H9 (cell line): ENCODE measurements around the gene CEACAM18. TPM values are rescaled to one million over a fixed set of nuclear protein-coding genes. Genes with fewer than 3 reads are reported as not detected.

Experiments used
- DNase-seq: peaks from one replicate; pipeline ENCODE4 v3.0.0-alpha.2; 2017
- H2AFZ ChIP-seq: one replicate; pipeline ENCODE4 v1.6.1; 2013; ENCODE audit warnings: mild to moderate bottlenecking, low read length, control low read depth, moderate library complexity
- H2AK5ac ChIP-seq: 2 replicates; pipeline ENCODE4 v1.6.1; 2013; ENCODE audit warnings: low read length, control low read depth, mixed read lengths; ENCODE audit not compliant: insufficient read length
- H2BK120ac ChIP-seq: one replicate; pipeline ENCODE4 v1.6.1; 2013; ENCODE audit warnings: low read depth, mild to moderate bottlenecking, low read length, control low read depth, inconsistent platforms; ENCODE audit not compliant: poor library complexity, severe bottlenecking
- H2BK12ac ChIP-seq: 2 replicates; pipeline ENCODE4 v1.6.1; 2013; ENCODE audit warnings: low read length, control low read depth, mixed read lengths, low read depth; ENCODE audit not compliant: insufficient read length
- H2BK15ac ChIP-seq: 2 replicates; pipeline ENCODE4 v1.6.1; 2013; ENCODE audit warnings: low read depth, low read length, control low read depth
- H2BK20ac ChIP-seq: one replicate; pipeline ENCODE4 v1.6.1; 2013; ENCODE audit warnings: low read depth, mild to moderate bottlenecking, low read length, control low read depth, inconsistent platforms; ENCODE audit not compliant: poor library complexity, severe bottlenecking
- H2BK5ac ChIP-seq: 2 replicates; pipeline ENCODE4 v1.6.1; 2013; ENCODE audit warnings: low read length, control low read depth, mixed read lengths; ENCODE audit not compliant: insufficient read length
- H3K14ac ChIP-seq: 2 replicates; pipeline ENCODE4 v1.6.1; 2013; ENCODE audit warnings: low read length, control low read depth; ENCODE audit not compliant: insufficient read depth
- H3K18ac ChIP-seq: 2 replicates; pipeline ENCODE4 v1.6.1; 2013; ENCODE audit warnings: low read depth, mild to moderate bottlenecking, mixed read lengths, low read length, control low read depth; ENCODE audit not compliant: insufficient read length
- H3K23ac ChIP-seq: 2 replicates; pipeline ENCODE4 v1.6.1; 2013; ENCODE audit warnings: low read length, control low read depth, mixed read lengths, low read depth; ENCODE audit not compliant: insufficient read length
- H3K23me2 ChIP-seq: 2 replicates; pipeline ENCODE4 v1.6.1; 2013; ENCODE audit warnings: low read depth, mild to moderate bottlenecking, mixed read lengths, low read length, control low read depth; ENCODE audit not compliant: insufficient read length, poor library complexity, severe bottlenecking
- H3K27ac ChIP-seq: 2 replicates; pipeline ENCODE4 v1.5.1; 2013; ENCODE audit warnings: low read length, control low read depth, mixed read lengths, low read depth; ENCODE audit not compliant: insufficient read length
- H3K27me3 ChIP-seq: 2 replicates; pipeline ENCODE4 v1.6.1; 2013; ENCODE audit warnings: low read length, control low read depth, inconsistent platforms; ENCODE audit not compliant: insufficient read depth
- H3K4ac ChIP-seq: 2 replicates; pipeline ENCODE4 v1.6.1; 2013; ENCODE audit warnings: low read depth, mild to moderate bottlenecking, control low read depth, inconsistent platforms, low read length, moderate library complexity
- H3K4me1 ChIP-seq: 2 replicates; pipeline ENCODE4 v1.6.1; 2013; ENCODE audit warnings: low read length, control low read depth, inconsistent platforms; ENCODE audit not compliant: insufficient read depth
- H3K4me2 ChIP-seq: 2 replicates; pipeline ENCODE4 v1.6.1; 2013; ENCODE audit warnings: low read length, control low read depth, mixed read lengths; ENCODE audit not compliant: insufficient read length, insufficient read depth
- H3K56ac ChIP-seq: 2 replicates; pipeline ENCODE4 v1.6.1; 2013; ENCODE audit warnings: low read depth, mild to moderate bottlenecking, mixed read lengths, low read length, control low read depth; ENCODE audit not compliant: insufficient read length
- H3K79me1 ChIP-seq: 2 replicates; pipeline ENCODE4 v1.6.1; 2013; ENCODE audit warnings: low read depth, mild to moderate bottlenecking, moderate library complexity, low read length, control low read depth, inconsistent platforms; ENCODE audit not compliant: insufficient read depth, poor library complexity, severe bottlenecking
- H3K79me2 ChIP-seq: 2 replicates; pipeline ENCODE4 v1.6.1; 2013; ENCODE audit warnings: low read length, control low read depth, inconsistent platforms; ENCODE audit not compliant: insufficient read depth
- H3K9ac ChIP-seq: 2 replicates; pipeline ENCODE4 v1.6.1; 2013; ENCODE audit warnings: low read length, control low read depth, mixed read lengths; ENCODE audit not compliant: insufficient read length; ENCODE audit errors: extremely low read depth
- H3K9me3 ChIP-seq: one replicate; pipeline ENCODE4 v1.6.1; 2013; ENCODE audit warnings: low read depth, low read length, inconsistent platforms; ENCODE audit not compliant: control insufficient read depth
- H3T11ph ChIP-seq: one replicate; pipeline ENCODE4 v1.6.1; 2013; ENCODE audit warnings: mild to moderate bottlenecking, low read length, control low read depth, inconsistent platforms
- H4K20me1 ChIP-seq: one replicate; pipeline ENCODE4 v1.6.1; 2013; ENCODE audit not compliant: control insufficient read depth, insufficient read length, insufficient read depth
- H4K5ac ChIP-seq: 2 replicates; pipeline ENCODE4 v1.6.1; 2013; ENCODE audit warnings: low read depth, mild to moderate bottlenecking, mixed read lengths, low read length, control low read depth; ENCODE audit not compliant: insufficient read length
- H4K8ac ChIP-seq: replicated peaks from 2 replicates; pipeline ENCODE4 v1.6.1; 2013; ENCODE audit warnings: low read length, control low read depth, mixed read lengths, low read depth; ENCODE audit not compliant: insufficient read length
- H4K91ac ChIP-seq: 2 replicates; pipeline ENCODE4 v1.6.1; 2013; ENCODE audit warnings: low read depth, mild to moderate bottlenecking, moderate library complexity, mixed read lengths, low read length, control low read depth; ENCODE audit not compliant: insufficient read length
- H3K27ac Mint-ChIP-seq, 3 experiments: 2 replicates in 2 of 3; 3 replicates in 1 of 3; pipeline ENCODE4 v1.8.0; 2020 to 2021; ENCODE audit warnings: mixed read lengths in 3 of 3, mild to moderate bottlenecking in 1 of 3, moderate library complexity in 1 of 3
- H3K27me3 Mint-ChIP-seq: 2 replicates; pipeline ENCODE4 v1.8.0; 2021; ENCODE audit warnings: low read depth, mild to moderate bottlenecking, moderate library complexity, mixed read lengths
- H3K36me3 Mint-ChIP-seq, 3 experiments: 2 replicates in 2 of 3; 3 replicates in 1 of 3; pipeline ENCODE4 v1.8.0; 2020 to 2021; ENCODE audit warnings: low read depth in 3 of 3, mixed read lengths in 3 of 3; ENCODE audit not compliant: insufficient read depth in 1 of 3
- H3K4me1 Mint-ChIP-seq, 2 experiments: 2 replicates each; pipeline ENCODE4 v1.8.0; 2020; ENCODE audit warnings: mixed read lengths in 2 of 2
- H3K4me3 Mint-ChIP-seq, 2 experiments: 2 replicates in 1 of 2; 3 replicates in 1 of 2; pipeline ENCODE4 v1.8.0; 2020 to 2021; ENCODE audit warnings: mild to moderate bottlenecking in 2 of 2, mixed read lengths in 2 of 2, moderate library complexity in 1 of 2
- H3K9me3 Mint-ChIP-seq, 2 experiments: 2 replicates in 1 of 2; 3 replicates in 1 of 2; pipeline ENCODE4 v1.8.0; 2020; ENCODE audit warnings: mild to moderate bottlenecking in 2 of 2, mixed read lengths in 2 of 2, moderate library complexity in 1 of 2
- CTCF ChIP-seq: fragments of 200-600 bp; sonication (generic); conservative IDR thresholded peaks from 3 replicates; pipeline ENCODE4 v1.8.0; 2021; ENCODE audit warnings: antibody characterized with exemption, mild to moderate bottlenecking
- WGBS: extraction: QIAGEN DNeasy Blood & Tissue Kit; methylation state at CpG from one replicate; pipeline ENCODE4 v1.1.7; 2013; ENCODE audit warnings: missing lambda C conversion rate, low lambda C conversion rate, mixed read lengths; ENCODE audit not compliant: insufficient read length; ENCODE audit errors: extremely low coverage; 5-methylcytosine and 5-hydroxymethylcytosine counted together
- total RNA-seq: library from RNA; stranded (reverse); gene quantifications from 2 replicates; pipeline ENCODE4 v1.2.1, GENCODE V29; 2021

Gene CEACAM18
- total RNA-seq, 1 experiment from 2014 or later = not detected

GRCh38 chr19:51539821-51540366 lies 61.6 kb downstream of the CEACAM18 start:
- Histone ChIP-seq H3K79me2 (no peaks in the 10 kb centered on the region), H4K8ac (no peak overlapping the region), H3K4me2 (no peak overlapping the region), H3K79me1 (no peaks in the 10 kb centered on the region), H3K56ac (no peak overlapping the region), H2AFZ (no peak overlapping the region), H3K23me2 (no peaks in the 10 kb centered on the region), H2BK20ac (no peak overlapping the region), H3K27me3 (no peaks in the 10 kb centered on the region), H4K5ac (no peak overlapping the region), H3K14ac (no peak overlapping the region), H2BK120ac (no peak overlapping the region), H3K9ac (no peak overlapping the region), H2BK12ac (no peak overlapping the region), H2BK15ac (no peak overlapping the region), H4K91ac (no peak overlapping the region), H3T11ph (no peak overlapping the region), H4K20me1 (no peaks in the 10 kb centered on the region), H3K18ac (no peak overlapping the region), H3K27ac (no peak overlapping the region), H3K23ac (no peak overlapping the region), H3K9me3 (no peaks in the 10 kb centered on the region), H2BK5ac (no peak overlapping the region), H2AK5ac (no peak overlapping the region), H3K4ac (no peak overlapping the region), H3K4me1 (no peaks in the 10 kb centered on the region)
- TF ChIP-seq CTCF = no peak
- peaks cover 36 to 90% of the 10 kb centered on the region in 2 experiments for H3K9me3 Mint-ChIP-seq
- no peak overlapping the region for H3K4me3 Mint-ChIP-seq
- no peak for DNase-seq
- no peak overlapping the region for H3K27ac Mint-ChIP-seq
- no CpG with 5 or more reads among the region's 4 CpGs for WGBS
- H3K36me3 Mint-ChIP-seq = peaks cover 0 to 17% (median 0%) of the 10 kb centered on the region in 3 experiments; a peak in 3 of 7 replicates
- peaks cover 32% of the 10 kb centered on the region for H3K27me3 Mint-ChIP-seq
- no peaks in the 10 kb centered on the region for H3K4me1 Mint-ChIP-seq

Other genes with a start within 250 kb of the CEACAM18 start
- not detected in 2 replicates for gene SIGLECL1, start 227.5 kb upstream of the CEACAM18 start, total RNA-seq
- gene IGLON5, start 166.9 kb upstream of the CEACAM18 start, total RNA-seq = 41.4 and 42.3 TPM in 2 replicates
- 5.3 and 5.6 TPM in 2 replicates for gene VSIG10L, start 136.4 kb upstream of the CEACAM18 start, total RNA-seq
- gene ETFB, start 112.2 kb upstream of the CEACAM18 start, total RNA-seq = 44.8 and 49.4 TPM in 2 replicates
- 1.7 TPM in 1 of 2 replicates, not detected in the other for gene CLDND2, start 109.5 kb upstream of the CEACAM18 start, total RNA-seq
- gene NKG7, start 105.9 kb upstream of the CEACAM18 start, total RNA-seq = not detected in 2 replicates
- gene LIM2, start 90.6 kb upstream of the CEACAM18 start, total RNA-seq = not detected in 2 replicates
- 4.1 and 4.8 TPM in 2 replicates for gene C19orf84, start 87.9 kb upstream of the CEACAM18 start, total RNA-seq
- not detected in 2 replicates for gene SIGLEC10, start 60.9 kb upstream of the CEACAM18 start, total RNA-seq
- not detected in 2 replicates for gene SIGLEC8, start 20.1 kb upstream of the CEACAM18 start, total RNA-seq
- not detected in 2 replicates for gene SIGLEC12, start 23.3 kb downstream of the CEACAM18 start, total RNA-seq
- gene SIGLEC6, start 53.1 kb downstream of the CEACAM18 start, total RNA-seq = 0.31 TPM in 1 of 2 replicates, not detected in the other
- 9.7 and 10.7 TPM in 2 replicates for gene ZNF175, start 92.7 kb downstream of the CEACAM18 start, total RNA-seq
- not detected in 2 replicates for gene SIGLEC5, start 151.9 kb downstream of the CEACAM18 start, total RNA-seq
- gene SIGLEC14, start 168.3 kb downstream of the CEACAM18 start, total RNA-seq = not detected in 2 replicates
- gene SPACA6, start 214.8 kb downstream of the CEACAM18 start, total RNA-seq = 16.0 and 18.9 TPM in 2 replicates
- 0.53 and 0.70 TPM in 2 replicates for gene HAS1, start 245.5 kb downstream of the CEACAM18 start, total RNA-seq